ENCODE data around the gene SLC38A3. TPM values are rescaled to one million over a fixed set of nuclear protein-coding genes. Genes with fewer than 3 reads are reported as not detected.

SLC38A3 gene
- total RNA-seq, 1 donor from 2014 or later = 2.0 TPM

- Histone ChIP-seq H3K27me3 (no peaks in the 10 kb centered on the region), H3K9me3 (no peaks in the 10 kb centered on the region), H3K27ac (peak overlapping the region; percentile 98), H3K4me1 (peaks cover 91% of the 10 kb centered on the region), H3K36me3 (no peaks in the 10 kb centered on the region), H3K4me3 (peak overlapping the region; percentile 37 to 40)
- intact Hi-C loops (cut with DNase I) = loop anchor here (2.0 to 10.0 kb wide), 3 partner anchors 43 to 146 kb away; no protein-coding TSS in a partner anchor
- DNase-seq (ENCODE audit: extremely low spot score in 2 of 2) = no peak
- TF ChIP-seq CTCF (IDR thresholded peaks at IDR 0.05) (no peak), POLR2A (IDR thresholded peaks at IDR 0.05) (no peak), POLR2AphosphoS5 (IDR thresholded peaks at IDR 0.05; ENCODE audit: insufficient read depth in 1 of 2, low read depth in 1 of 2) (no peak)
Observed at GRCh38 chr3:50270422-50271224, 65.6 kb downstream of the SLC38A3 start.

MicroRNAs encoded within 50 kb of the gene (microRNA counts, 767-probe panel; counts per million panel counts)
- microRNA hsa-miR-566 = 238 to 261 counts per million in 2 donors

Small RNAs within 50 kb of the gene (microRNA-seq; reads per million reads assigned to microRNA genes)
- gene MIR566 (ENCODE audit: borderline number of aligned reads, borderline replicate concordance) (not detected), gene MIR5787 (ENCODE audit: borderline number of aligned reads, borderline replicate concordance) (not detected)

Small RNAs within 50 kb of the gene (small RNA-seq; reads per million reads assigned to genes)
- gene MIR566 = not detected
- gene MIR5787 = not detected

Other genes with a start within 250 kb of the SLC38A3 start
- 271 TPM for gene RBM5, start 116.4 kb upstream of the SLC38A3 start, total RNA-seq
- 78.1 TPM for gene SEMA3F, start 49.9 kb upstream of the SLC38A3 start, total RNA-seq
- gene GNAT1, start 13.7 kb upstream of the SLC38A3 start, total RNA-seq = not detected
- gene GNAI2, start 30.9 kb downstream of the SLC38A3 start, total RNA-seq = 244 TPM
- gene SEMA3B, start 63.9 kb downstream of the SLC38A3 start, total RNA-seq = 32.9 TPM
- not detected for gene LSMEM2, start 73.8 kb downstream of the SLC38A3 start, total RNA-seq
- gene IFRD2, start 87.2 kb downstream of the SLC38A3 start, total RNA-seq = 37.3 TPM
- gene HYAL3, start 94.1 kb downstream of the SLC38A3 start, total RNA-seq = 8.1 TPM
- gene NAA80, start 94.1 kb downstream of the SLC38A3 start, total RNA-seq = 10.1 TPM
- 17.7 TPM for gene HYAL1, start 98.3 kb downstream of the SLC38A3 start, total RNA-seq
- gene HYAL2, start 117.5 kb downstream of the SLC38A3 start, total RNA-seq = 173 TPM
- 11.8 TPM for gene TUSC2, start 123.0 kb downstream of the SLC38A3 start, total RNA-seq
- gene RASSF1, start 135.6 kb downstream of the SLC38A3 start, total RNA-seq = 69.0 TPM
- gene ZMYND10, start 140.5 kb downstream of the SLC38A3 start, total RNA-seq = 0.74 TPM
- 17.2 TPM for gene NPRL2, start 145.5 kb downstream of the SLC38A3 start, total RNA-seq
- gene CYB561D2, start 145.6 kb downstream of the SLC38A3 start, total RNA-seq = 11.5 TPM
- gene TMEM115, start 154.2 kb downstream of the SLC38A3 start, total RNA-seq = 51.1 TPM